ENCODE data around the gene BICDL1. TPM values are rescaled to one million over a fixed set of nuclear protein-coding genes. Genes with fewer than 3 reads are reported as not detected.

Gene BICDL1
- total RNA-seq, 1 donor from 2014 or later: 2.8 TPM

- no peak overlapping the region for H3K4me3 Mint-ChIP-seq (ENCODE audit: unreplicated experiment)
- TF ChIP-seq, protein P1, sequence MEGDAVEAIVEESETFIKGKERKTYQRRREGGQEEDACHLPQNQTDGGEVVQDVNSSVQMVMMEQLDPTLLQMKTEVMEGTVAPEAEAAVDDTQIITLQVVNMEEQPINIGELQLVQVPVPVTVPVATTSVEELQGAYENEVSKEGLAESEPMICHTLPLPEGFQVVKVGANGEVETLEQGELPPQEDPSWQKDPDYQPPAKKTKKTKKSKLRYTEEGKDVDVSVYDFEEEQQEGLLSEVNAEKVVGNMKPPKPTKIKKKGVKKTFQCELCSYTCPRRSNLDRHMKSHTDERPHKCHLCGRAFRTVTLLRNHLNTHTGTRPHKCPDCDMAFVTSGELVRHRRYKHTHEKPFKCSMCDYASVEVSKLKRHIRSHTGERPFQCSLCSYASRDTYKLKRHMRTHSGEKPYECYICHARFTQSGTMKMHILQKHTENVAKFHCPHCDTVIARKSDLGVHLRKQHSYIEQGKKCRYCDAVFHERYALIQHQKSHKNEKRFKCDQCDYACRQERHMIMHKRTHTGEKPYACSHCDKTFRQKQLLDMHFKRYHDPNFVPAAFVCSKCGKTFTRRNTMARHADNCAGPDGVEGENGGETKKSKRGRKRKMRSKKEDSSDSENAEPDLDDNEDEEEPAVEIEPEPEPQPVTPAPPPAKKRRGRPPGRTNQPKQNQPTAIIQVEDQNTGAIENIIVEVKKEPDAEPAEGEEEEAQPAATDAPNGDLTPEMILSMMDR (IDR thresholded peaks at IDR 0.05; ENCODE audit: unreplicated experiment): no peak
- H3K9me3 Mint-ChIP-seq (ENCODE audit: unreplicated experiment): no peaks in the 10 kb centered on the region
- H3K36me3 Mint-ChIP-seq (ENCODE audit: low read depth, unreplicated experiment): peaks cover 18% of the 10 kb centered on the region
- H3K27ac Mint-ChIP-seq (ENCODE audit: unreplicated experiment): no peak overlapping the region
- H3K4me1 Mint-ChIP-seq (ENCODE audit: unreplicated experiment): peaks cover 10% of the 10 kb centered on the region
- DNase-seq (ENCODE audit: low spot score): no peak
- peaks cover 11% of the 10 kb centered on the region for H3K27me3 Mint-ChIP-seq (ENCODE audit: unreplicated experiment)
These were observed 137.0 kb downstream of the BICDL1 start for GRCh38 chr12:120125792-120126634.

DNA sequence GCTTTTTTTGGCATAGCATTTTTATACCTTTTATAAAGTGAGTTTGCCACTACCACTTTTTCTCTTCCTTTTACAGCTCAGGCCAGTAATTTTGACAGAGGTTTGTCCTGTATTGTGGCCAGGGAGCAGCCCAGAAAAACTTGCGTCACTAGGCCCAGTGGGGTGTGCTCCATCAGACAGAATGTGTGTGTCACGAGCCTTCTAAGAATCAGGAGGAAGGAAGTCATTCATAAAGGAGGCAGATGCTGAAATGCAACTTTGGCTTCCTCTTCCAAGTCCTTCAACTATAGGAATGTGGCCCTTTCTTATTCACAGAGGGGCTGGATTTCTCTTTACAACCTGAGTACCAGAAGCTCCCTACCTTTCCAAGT lies 137.6 kb downstream of the BICDL1 start:
- DNase-seq (ENCODE audit: low spot score): no peak

DNA sequence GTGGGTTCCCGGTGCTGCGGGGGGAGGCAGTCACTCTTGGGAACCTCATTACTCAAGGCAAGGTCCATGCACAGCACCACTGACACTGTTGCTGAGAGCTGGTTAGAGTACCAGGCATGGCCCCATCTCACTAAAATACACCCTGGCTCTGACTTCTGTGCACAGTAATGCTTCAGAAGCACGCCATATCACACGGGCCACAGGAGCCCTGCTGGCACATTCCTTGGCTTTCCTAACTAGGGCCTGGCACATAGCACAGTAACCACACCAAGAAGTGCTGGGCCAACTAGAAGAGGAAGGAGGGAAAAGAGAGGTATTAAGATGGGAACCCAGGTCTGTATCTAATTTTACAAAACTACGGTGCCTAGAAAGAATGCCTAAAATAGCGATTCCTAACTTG lies 141.0 kb downstream of the BICDL1 start:
- Mint-ChIP-seq H3K27me3 (ENCODE audit: unreplicated experiment) (peaks cover 15% of the 10 kb centered on the region), H3K36me3 (ENCODE audit: low read depth, unreplicated experiment) (peaks cover 32% of the 10 kb centered on the region), H3K27ac (ENCODE audit: unreplicated experiment) (no peak overlapping the region)

More for the DNA sequence above, 137.6 kb downstream of the BICDL1 start:
- Mint-ChIP-seq H3K9me3 (ENCODE audit: unreplicated experiment) (no peaks in the 10 kb centered on the region), H3K27me3 (ENCODE audit: unreplicated experiment) (peaks cover 11% of the 10 kb centered on the region), H3K4me1 (ENCODE audit: unreplicated experiment) (peaks cover 9% of the 10 kb centered on the region), H3K36me3 (ENCODE audit: low read depth, unreplicated experiment) (peaks cover 22% of the 10 kb centered on the region), H3K4me3 (ENCODE audit: unreplicated experiment) (peak overlapping the region; percentile 71), H3K27ac (ENCODE audit: unreplicated experiment) (no peak overlapping the region)
- TF ChIP-seq, protein P1 (IDR thresholded peaks at IDR 0.05; ENCODE audit: unreplicated experiment): no peak

DNA sequence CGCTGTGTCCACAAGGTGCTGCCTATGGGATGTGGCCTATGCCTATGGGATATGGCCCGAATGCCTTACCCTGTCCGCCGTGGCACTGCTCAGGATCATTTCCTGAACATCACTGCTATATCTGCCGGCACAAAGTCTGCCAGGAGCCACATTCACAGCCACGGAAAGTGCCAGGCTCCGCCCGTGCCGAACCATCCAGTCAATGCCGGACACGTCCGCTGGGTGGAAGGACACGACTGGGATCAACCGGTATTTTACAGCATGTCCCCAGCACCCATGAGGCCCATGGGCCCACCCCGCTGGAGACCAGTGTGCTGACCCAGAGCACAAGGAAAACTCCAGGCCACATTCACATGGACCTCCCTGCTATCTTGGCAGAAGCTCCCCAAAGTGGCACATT lies 142.1 kb downstream of the BICDL1 start:
- Mint-ChIP-seq H3K4me1 (ENCODE audit: unreplicated experiment) (peaks cover 9% of the 10 kb centered on the region), H3K9me3 (ENCODE audit: unreplicated experiment) (no peaks in the 10 kb centered on the region), H3K4me3 (ENCODE audit: unreplicated experiment) (no peak overlapping the region), H3K36me3 (ENCODE audit: low read depth, unreplicated experiment) (peaks cover 34% of the 10 kb centered on the region), H3K27ac (ENCODE audit: unreplicated experiment) (no peak overlapping the region), H3K27me3 (ENCODE audit: unreplicated experiment) (peaks cover 16% of the 10 kb centered on the region)
- DNase-seq (ENCODE audit: low spot score): no peak
- TF ChIP-seq, protein P1 (IDR thresholded peaks at IDR 0.05; ENCODE audit: unreplicated experiment): no peak

More for the DNA sequence above, 141.0 kb downstream of the BICDL1 start:
- DNase-seq (ENCODE audit: low spot score): no peak
- H3K4me1 Mint-ChIP-seq (ENCODE audit: unreplicated experiment): peaks cover 9% of the 10 kb centered on the region
- no peak overlapping the region for H3K4me3 Mint-ChIP-seq (ENCODE audit: unreplicated experiment)
- no peaks in the 10 kb centered on the region for H3K9me3 Mint-ChIP-seq (ENCODE audit: unreplicated experiment)
- TF ChIP-seq, protein P1 (IDR thresholded peaks at IDR 0.05; ENCODE audit: unreplicated experiment): no peak

Data from endothelial cell (in vitro differentiated cells).